Ovary (tissue), 3 donors: Measurements from ENCODE around the gene CRTAP.

ENCODE experiments used
- CTCF ChIP-seq, 3 donors: fragments of 450-650 bp in 2 of 3; fragments of 200-600 bp in 1 of 3; IDR thresholded peaks; one replicate each; pipeline versions ENCODE4 v1.5.1 to v1.8.0; 2016 to 2022; ENCODE audit warnings: antibody characterized with exemption in 3 of 3, mild to moderate bottlenecking in 1 of 3
- EP300 ChIP-seq: sonication (generic); formaldehyde crosslinking; IDR thresholded peaks from one replicate; pipeline ENCODE4 v1.6.1; 2017; ENCODE audit warnings: antibody characterized with exemption
- POLR2A ChIP-seq: fragments of 450-650 bp; IDR thresholded peaks from one replicate; pipeline ENCODE4 v1.6.1; 2017; ENCODE audit warnings: antibody characterized with exemption, mild to moderate bottlenecking, moderate library complexity
- donor health status: DM: no; HTN: no; CAD: no.

- TF ChIP-seq CTCF (IDR thresholded peaks at IDR 0.05) (no peak), POLR2A (no peak), EP300 (no peak)
Measured at GRCh38 chr3:33144433-33144832, 30.6 kb downstream of the CRTAP start.
